Neural progenitor cell (in vitro differentiated cells): ENCODE measurements around the gene TSPAN17.

Experiments
- CTCF ChIP-seq: fragments of 200-600 bp; sonication (generic); IDR thresholded peaks from 2 replicates; pipeline ENCODE4 v1.5.1; 2017; ENCODE audit warnings: antibody characterized with exemption, mild to moderate bottlenecking
- EZH2 ChIP-seq: fragments of 200-600 bp; sonication (generic); IDR thresholded peaks from 2 replicates; pipeline ENCODE4 v1.6.1; 2017; ENCODE audit warnings: antibody characterized with exemption, mild to moderate bottlenecking, moderate library complexity

DNA sequence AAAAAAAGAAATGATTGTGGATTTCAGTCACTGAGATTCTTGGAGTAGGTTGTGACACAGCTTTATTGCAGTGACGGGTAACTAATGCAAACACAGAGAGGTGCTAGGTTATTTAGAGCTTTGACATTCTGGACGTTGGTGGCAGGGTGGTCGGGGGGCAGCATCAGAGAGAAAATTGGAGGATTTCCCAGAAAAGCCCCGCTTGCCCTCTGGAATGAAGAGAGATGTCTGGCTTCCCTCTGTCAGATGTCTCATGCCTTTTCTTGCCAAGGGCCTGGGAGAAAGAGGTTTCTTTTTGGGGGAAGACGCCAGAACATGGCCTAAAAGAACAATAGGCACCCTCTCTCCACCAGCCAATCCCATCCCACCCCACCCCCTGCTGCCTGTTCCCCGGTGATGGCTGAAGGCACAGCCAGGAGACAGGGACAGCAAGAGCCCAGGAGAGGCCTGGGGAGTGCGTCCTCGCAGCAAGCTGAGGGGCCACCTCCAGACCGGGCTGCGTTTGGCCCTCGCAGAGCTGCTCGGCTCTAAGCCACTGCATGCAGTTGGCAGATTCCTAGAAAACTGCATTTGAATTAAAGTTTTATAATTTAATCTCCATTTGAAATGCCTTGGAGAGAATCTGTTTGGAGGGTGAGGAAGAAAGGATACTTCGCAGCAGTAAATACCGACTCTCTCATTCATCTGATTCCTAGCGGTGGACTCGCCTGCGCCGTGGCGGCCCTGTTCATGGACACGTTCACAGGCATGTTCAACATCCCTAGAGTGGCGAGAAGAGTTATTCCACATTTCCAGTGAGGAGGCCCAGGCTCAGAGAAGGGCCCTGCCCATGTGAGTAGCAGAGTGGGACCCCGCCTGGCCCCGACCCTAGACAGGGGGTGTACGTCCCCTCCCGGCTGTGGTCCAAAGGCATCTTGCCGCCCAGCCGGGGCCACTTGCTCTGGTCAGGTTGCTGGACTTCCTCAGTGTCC, 55.7 kb downstream of the TSPAN17 start:
- TF ChIP-seq CTCF: no peak
- no peak for TF ChIP-seq EZH2
